Middle frontal gyrus (tissue), 1 donor: ENCODE data around the gene DLG2.
"Not testable (repeated sequence)": the region's sequence is repeated elsewhere in the genome, so short reads cannot be mapped to it uniquely, and the experiment has no call there.

Source experiments
- DNase-seq: peaks from one replicate; pipeline ENCODE4 v3.0.0-alpha.2; 2015; ENCODE audit warnings: low spot score; ENCODE audit errors: extremely low spot score

DLG2 gene

DNA sequence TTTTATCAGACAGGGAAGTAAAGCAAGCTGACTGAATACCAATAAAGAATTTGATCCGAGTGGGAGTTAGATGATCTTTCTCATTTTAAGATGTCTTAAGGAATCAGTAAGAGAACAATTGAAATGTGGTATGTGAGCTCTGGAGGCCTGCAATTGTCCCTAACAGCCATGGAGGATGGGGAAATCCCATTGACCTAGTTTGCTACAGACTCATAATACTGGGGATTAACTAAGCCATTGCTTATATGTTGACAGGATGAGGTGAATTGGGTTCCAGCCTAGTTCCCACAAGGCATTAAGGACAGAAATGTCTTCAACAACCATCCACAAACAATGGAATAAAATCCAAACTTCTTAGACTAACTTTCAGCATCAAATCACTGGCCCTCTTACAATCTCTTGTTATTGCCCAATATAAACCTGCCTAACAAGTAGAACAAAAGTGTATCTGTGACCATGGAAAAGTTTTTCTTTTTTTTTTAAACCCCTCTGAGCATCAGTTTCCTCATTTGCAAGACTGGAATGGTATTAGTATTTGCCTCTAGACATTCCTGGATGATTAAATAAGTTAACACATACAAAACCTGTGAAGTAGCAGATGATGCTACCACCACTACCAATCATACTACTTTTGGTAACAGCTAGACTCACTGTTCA lies 773.2 kb downstream of the DLG2 start:
- DNase-seq = no peak

GRCh38 chr11:84847842-84848241 lies 779.3 kb downstream of the DLG2 start:
- DNase-seq = no peak

DNA sequence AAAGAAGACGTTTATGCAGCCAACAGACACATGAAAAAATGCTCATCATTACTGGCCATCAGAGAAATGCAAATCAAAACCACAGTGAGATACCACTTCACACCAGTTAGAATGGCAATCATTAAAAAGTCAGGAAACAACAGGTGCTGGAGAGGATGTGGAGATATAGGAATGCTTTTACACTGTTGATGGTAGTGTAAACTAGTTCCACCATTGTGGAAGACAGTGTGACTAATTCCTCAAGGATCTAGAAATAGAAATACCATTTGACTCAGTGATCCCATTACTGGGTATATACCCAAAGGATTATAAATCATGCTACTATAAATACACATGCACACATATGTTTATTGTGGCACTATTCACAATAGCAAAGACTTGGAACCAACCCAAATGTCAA lies 786.9 kb downstream of the DLG2 start:
- DNase-seq = not testable (repeated sequence)

DNA sequence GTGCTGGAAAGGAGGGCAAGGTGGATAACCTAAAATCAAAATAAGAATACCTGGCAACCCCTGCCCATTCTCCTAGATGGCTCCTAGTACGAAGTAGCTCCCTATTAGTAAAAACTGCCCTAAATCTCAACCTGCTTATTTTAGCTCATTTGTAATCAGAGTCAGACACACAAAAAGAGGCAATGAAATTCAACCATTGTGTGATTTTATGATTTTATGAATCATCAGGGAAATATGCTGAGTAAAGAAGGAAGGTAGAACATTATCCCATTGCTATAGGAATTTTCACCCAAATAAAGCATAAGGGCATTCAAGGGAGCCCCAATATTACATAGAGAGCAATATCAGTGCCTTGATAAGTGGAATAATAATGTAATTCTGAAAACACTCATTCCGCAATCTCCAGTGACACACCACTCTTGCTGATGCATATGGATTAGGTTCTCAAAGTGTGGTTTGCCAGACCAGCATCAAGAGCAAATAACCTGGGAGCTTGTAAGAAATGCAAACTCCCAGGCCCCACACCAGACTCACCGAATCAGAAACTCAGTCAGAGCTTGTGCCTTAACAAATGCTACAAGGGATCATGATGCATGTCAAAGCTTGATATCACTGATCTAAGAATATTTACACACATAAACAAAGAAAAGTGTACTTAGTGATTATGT lies 789.6 kb downstream of the DLG2 start:
- DNase-seq = no peak

DNA sequence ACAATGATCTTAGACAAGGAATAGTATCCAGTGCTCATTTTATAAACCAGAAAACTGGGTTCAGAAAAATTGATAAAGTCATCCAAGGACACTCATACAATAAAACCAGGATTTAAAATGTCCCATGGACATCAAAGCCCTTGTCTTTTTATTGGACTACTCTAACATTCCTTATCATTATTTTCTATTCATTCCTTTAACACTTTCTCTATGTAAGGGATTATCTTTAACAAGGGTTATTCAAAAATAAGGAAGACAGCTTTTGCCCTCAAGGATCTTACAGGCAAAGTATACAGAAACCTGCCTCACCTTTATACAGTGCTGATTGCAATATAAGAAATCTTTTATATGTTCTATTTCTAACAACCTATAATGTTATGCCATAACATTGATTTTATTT lies 790.8 kb downstream of the DLG2 start:
- DNase-seq = no peak

DNA sequence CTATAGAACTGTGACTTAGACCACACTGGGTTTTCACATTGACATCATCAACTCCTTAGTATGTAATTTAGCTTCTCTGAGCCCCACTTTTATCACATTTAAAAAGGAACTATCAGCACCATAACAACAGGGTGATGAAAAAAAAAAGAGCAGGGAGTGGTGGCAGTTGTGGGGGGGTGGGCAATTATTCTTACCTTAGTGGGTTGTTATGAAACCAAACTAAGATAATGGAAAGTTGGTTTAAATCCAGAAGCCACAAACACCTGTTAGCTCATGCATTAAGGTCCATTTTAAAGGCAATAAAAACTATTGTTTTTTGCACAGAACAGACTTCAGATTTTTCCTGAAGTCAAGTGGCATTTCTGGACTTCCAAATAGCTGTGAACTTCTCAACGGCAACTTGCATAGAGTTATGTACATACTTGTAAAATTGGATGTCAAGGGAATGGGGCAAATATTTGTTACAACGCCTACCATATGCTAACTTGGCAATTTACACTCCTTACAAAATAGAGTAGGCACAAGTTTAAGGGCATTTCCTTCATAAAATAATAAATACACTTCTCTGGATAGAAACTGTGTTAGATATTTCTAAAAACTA lies 793.6 kb downstream of the DLG2 start:
- no peak for DNase-seq

DNA sequence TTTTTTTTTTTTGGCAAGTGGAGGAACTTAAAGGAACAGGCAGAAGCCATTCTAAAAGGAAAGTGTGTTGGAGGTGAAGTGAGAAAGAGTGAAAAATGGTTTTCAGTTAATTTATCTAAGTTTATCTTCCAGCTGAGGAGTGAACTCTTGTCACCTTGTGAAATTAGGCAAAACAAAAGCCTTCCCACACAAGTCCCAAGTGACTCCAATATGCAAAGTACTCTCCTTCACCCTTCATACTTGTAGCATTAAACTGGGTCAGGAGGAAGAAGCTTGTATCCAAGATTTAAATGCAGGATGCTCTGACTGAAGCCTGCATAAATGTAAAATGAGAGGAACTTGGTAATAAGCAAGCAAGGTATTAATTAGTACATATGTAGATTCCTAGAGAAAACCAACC lies 796.8 kb downstream of the DLG2 start:
- no peak for DNase-seq

- DNase-seq = no peak
Measured at GRCh38 chr11:84829162-84829561, 798.0 kb downstream of the DLG2 start.

GRCh38 chr11:84828616-84829015 lies 798.5 kb downstream of the DLG2 start:
- no peak for DNase-seq

- no peak for DNase-seq
Measured at GRCh38 chr11:84825106-84825660, 802.0 kb downstream of the DLG2 start.

GRCh38 chr11:84824624-84825023 lies 802.5 kb downstream of the DLG2 start:
- DNase-seq = no peak

GRCh38 chr11:84819537-84819936 lies 807.6 kb downstream of the DLG2 start:
- DNase-seq = no peak

- DNase-seq = no peak
Measured at GRCh38 chr11:84819128-84819527, 808.0 kb downstream of the DLG2 start.

- DNase-seq = no peak
Measured at GRCh38 chr11:84817998-84818397, 809.1 kb downstream of the DLG2 start.

- DNase-seq = peak; percentile 43
Measured at GRCh38 chr11:84812471-84812969, 814.6 kb downstream of the DLG2 start.

DNA sequence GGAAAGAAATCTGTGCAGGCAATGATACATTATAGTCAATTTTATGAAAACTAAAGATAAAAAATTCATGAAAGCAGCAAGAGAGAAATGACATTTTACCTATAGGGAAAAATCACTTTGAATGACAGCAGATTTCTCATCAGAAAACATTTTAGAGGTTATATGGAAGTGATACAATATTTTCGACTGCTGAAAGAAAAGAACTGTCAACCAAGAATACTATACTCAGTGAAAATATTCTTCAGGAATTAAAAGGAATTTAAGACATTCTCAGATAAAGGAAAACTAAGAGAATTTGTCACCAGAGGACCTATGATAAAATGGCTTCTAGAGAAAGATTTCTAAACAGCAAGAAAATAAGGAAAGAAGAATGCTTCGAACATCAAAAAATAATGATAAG lies 820.8 kb downstream of the DLG2 start:
- no peak for DNase-seq

- no peak for DNase-seq
Measured at GRCh38 chr11:84804041-84804440, 823.1 kb downstream of the DLG2 start.

DNA sequence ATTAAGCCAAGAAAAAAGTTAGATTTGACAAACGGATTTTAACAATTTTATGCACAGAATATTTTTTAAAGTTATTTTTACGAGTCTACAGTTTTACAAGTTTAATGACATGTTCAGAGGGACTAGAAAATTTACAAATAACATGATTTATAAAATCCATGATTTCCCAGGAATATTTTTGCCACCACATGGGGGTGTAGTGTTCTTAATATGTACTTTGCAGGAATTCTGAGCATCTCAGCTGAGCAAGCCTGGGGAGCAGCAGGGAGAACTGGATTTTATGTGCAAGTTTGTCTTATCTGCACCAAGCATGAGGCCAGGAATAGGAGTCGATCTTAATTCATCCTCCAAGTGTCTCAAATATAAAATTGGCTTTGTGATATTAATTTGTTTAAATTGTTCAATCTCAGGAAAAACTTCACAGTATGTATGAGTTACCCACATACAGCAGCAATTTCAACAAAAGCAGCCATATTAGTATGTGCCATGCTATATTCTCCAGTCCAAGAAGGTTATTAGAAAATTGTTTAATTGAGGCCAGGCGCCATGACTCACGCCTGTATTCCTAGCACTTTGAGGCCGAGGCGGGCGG lies 826.3 kb downstream of the DLG2 start:
- no peak for DNase-seq

- no peak for DNase-seq
Measured at GRCh38 chr11:84799112-84799511, 828.0 kb downstream of the DLG2 start.

DNA sequence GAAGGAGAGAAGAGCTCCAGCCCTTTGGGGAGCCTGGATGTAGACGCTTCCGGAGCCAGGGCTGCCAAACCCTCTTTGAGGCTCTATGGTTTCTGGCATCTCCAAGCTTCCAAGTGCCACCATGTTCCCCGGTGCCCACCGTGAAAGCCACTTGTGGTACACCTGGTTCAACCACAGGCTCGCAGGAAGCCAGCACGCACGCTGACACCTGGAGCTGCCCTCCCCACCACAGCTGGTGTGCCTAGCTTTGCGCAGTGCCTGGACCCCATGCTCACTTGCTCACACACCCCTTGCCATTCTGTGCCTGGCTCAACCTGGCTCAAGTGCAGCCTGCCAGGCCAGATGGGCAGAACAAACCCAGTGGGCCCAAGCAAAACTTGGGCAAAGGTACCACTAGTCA lies 831.4 kb downstream of the DLG2 start:
- no peak for DNase-seq

DNA sequence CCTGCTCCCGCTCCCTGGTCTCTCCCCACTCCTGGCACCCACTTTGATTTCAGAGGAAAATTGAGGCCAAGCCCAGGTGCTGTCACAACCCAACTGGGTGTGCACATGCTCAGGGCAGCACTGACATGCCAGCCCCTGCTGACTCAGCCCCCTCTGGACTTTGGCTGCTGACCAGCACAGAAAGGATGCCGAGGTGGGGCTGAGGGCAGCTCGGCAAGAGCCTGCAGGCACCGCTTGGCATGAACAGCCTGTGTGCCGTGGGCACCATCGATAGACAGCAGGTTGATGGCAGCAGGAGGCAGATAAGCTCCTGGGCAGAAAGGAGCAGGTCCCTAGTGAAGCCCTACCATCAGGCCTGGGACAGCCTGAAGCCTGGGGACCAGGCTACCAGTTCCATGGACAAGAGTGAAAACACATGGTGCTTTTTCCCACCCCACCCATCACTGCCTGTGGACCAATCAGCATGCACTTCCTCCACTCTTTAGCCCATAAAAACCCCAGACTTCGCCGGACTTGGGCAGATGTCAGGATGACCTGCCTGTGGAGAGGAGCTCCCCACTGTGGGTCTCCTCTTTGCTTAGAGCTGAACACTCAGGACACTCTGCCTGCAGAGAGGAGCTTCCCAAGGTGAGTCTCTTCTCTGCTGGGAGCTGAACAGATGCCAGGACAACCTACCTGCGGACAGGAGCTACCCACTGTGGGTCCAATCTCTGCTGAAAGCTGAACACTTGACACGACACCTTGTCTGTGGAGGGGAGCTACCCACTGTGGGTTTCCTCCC lies 832.3 kb downstream of the DLG2 start:
- DNase-seq = no peak
